ENCODE measurements around the gene TGFB3. TPM values are rescaled to one million over a fixed set of nuclear protein-coding genes. Genes with fewer than 3 reads are reported as not detected.

Gene TGFB3
- total RNA-seq, 2 experiments from 2014 or later, result 8.4 to 11.8 TPM

DNA sequence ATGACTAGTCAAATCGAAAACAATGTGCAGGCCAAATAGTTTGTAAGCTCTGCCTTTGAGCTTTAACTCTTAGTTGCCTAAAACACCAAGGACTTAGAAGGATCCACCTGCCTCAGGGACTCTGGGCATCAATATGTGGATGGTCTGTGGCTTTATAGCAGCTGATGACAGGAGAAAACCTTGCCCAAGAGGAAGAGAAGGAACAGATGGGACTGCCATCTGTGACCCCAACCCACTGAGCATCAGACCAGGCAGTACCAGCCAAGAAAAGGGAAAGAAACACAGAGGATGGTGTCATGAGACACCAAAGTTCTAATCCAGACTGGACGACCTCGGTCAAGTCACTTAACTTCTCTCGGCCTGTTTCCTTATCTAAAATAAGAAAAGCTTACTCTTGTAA lies 12.7 kb downstream of the TGFB3 start:
- ChIA-PET CTCF (interaction anchor here (0.8 kb wide), 1 partner anchor 12 kb away, joined by 3 read pairs; no protein-coding TSS in a partner anchor), POLR2A (no interaction called here)
- Mint-ChIP-seq H3K4me3 (no peak overlapping the region), H3K36me3 (ENCODE audit: low read depth) (peaks cover 48% of the 10 kb centered on the region), H3K9me3 (no peaks in the 10 kb centered on the region), H3K27ac (no peak overlapping the region), H3K4me1 (ENCODE audit: low read depth) (no peaks in the 10 kb centered on the region), H3K27me3 (no peaks in the 10 kb centered on the region)
- Histone ChIP-seq H3K9me3 (ENCODE audit: control insufficient read depth in 1 of 2, insufficient read depth in 1 of 2, low read length in 2 of 2) (no peaks in the 10 kb centered on the region), H3K4me3 (ENCODE audit: low read length) (no peak overlapping the region), H3K4me1 (ENCODE audit: insufficient read depth, low read length) (no peaks in the 10 kb centered on the region), H3K27ac (ENCODE audit: low read depth in 1 of 2, low read length in 2 of 2) (no peak overlapping the region), H3K27me3 (ENCODE audit: control insufficient read depth in 1 of 2, insufficient read depth in 2 of 2, low read length in 2 of 2) (no peaks in the 10 kb centered on the region), H3K36me3 (ENCODE audit: insufficient read depth, low read length) (peaks cover 9% of the 10 kb centered on the region)
- TF ChIP-seq, protein P1, sequence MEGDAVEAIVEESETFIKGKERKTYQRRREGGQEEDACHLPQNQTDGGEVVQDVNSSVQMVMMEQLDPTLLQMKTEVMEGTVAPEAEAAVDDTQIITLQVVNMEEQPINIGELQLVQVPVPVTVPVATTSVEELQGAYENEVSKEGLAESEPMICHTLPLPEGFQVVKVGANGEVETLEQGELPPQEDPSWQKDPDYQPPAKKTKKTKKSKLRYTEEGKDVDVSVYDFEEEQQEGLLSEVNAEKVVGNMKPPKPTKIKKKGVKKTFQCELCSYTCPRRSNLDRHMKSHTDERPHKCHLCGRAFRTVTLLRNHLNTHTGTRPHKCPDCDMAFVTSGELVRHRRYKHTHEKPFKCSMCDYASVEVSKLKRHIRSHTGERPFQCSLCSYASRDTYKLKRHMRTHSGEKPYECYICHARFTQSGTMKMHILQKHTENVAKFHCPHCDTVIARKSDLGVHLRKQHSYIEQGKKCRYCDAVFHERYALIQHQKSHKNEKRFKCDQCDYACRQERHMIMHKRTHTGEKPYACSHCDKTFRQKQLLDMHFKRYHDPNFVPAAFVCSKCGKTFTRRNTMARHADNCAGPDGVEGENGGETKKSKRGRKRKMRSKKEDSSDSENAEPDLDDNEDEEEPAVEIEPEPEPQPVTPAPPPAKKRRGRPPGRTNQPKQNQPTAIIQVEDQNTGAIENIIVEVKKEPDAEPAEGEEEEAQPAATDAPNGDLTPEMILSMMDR (IDR thresholded peaks at IDR 0.05), result no peak
- DNase-seq (no peak), ATAC-seq (ENCODE audit: poor library complexity) (no peak)
- intact Hi-C loops (cut with DNase I, micrococcal nuclease), result no loop called here

- H3K4me1 Mint-ChIP-seq (ENCODE audit: low read depth), result no peaks in the 10 kb centered on the region
- no peak overlapping the region for H3K4me3 ChIP-seq (ENCODE audit: low read length)
- H3K9me3 Mint-ChIP-seq, result no peaks in the 10 kb centered on the region
- no peak overlapping the region for H3K4me3 Mint-ChIP-seq
- POLR2A ChIA-PET, result no interaction called here
- no peaks in the 10 kb centered on the region for H3K27me3 ChIP-seq (ENCODE audit: control insufficient read depth in 1 of 2, insufficient read depth in 2 of 2, low read length in 2 of 2)
- H3K9me3 ChIP-seq (ENCODE audit: control insufficient read depth in 1 of 2, insufficient read depth in 1 of 2, low read length in 2 of 2), result no peaks in the 10 kb centered on the region
- intact Hi-C loops (cut with DNase I, micrococcal nuclease), result no loop called here
- ATAC-seq (ENCODE audit: poor library complexity) (no peak), DNase-seq (no peak)
- CTCF ChIA-PET, result interaction anchor here (0.8 kb wide), 1 partner anchor 11 kb away, joined by 3 read pairs; no protein-coding TSS in a partner anchor
- H3K27me3 Mint-ChIP-seq, result no peaks in the 10 kb centered on the region
- H3K27ac ChIP-seq (ENCODE audit: low read depth in 1 of 2, low read length in 2 of 2), result no peak overlapping the region
- peaks cover 9% of the 10 kb centered on the region for H3K36me3 ChIP-seq (ENCODE audit: insufficient read depth, low read length)
- H3K4me1 ChIP-seq (ENCODE audit: insufficient read depth, low read length), result no peaks in the 10 kb centered on the region
- TF ChIP-seq, protein P1 (IDR thresholded peaks at IDR 0.05), result no peak
- H3K36me3 Mint-ChIP-seq (ENCODE audit: low read depth), result peaks cover 51% of the 10 kb centered on the region
- no peak overlapping the region for H3K27ac Mint-ChIP-seq
Measured at GRCh38 chr14:75968456-75968855, 13.3 kb downstream of the TGFB3 start.

- ChIA-PET CTCF (no interaction called here), POLR2A (no interaction called here)
- no peaks in the 10 kb centered on the region for H3K9me3 Mint-ChIP-seq
- peaks cover 12% of the 10 kb centered on the region for H3K36me3 ChIP-seq (ENCODE audit: insufficient read depth, low read length)
- no peak overlapping the region for H3K4me3 Mint-ChIP-seq
- H3K4me1 ChIP-seq (ENCODE audit: insufficient read depth, low read length), result no peaks in the 10 kb centered on the region
- intact Hi-C loops (cut with DNase I, micrococcal nuclease), result no loop called here
- DNase-seq (no peak), ATAC-seq (ENCODE audit: poor library complexity) (no peak)
- TF ChIP-seq, protein P1 (IDR thresholded peaks at IDR 0.05), result no peak
- no peaks in the 10 kb centered on the region for H3K27me3 ChIP-seq (ENCODE audit: control insufficient read depth in 1 of 2, insufficient read depth in 2 of 2, low read length in 2 of 2)
- no peak overlapping the region for H3K27ac ChIP-seq (ENCODE audit: low read depth in 1 of 2, low read length in 2 of 2)
- no peak overlapping the region for H3K27ac Mint-ChIP-seq
- H3K9me3 ChIP-seq (ENCODE audit: control insufficient read depth in 1 of 2, insufficient read depth in 1 of 2, low read length in 2 of 2), result no peaks in the 10 kb centered on the region
- H3K27me3 Mint-ChIP-seq, result no peaks in the 10 kb centered on the region
- H3K4me3 ChIP-seq (ENCODE audit: low read length), result no peak overlapping the region
- H3K36me3 Mint-ChIP-seq (ENCODE audit: low read depth), result peaks cover 53% of the 10 kb centered on the region
- H3K4me1 Mint-ChIP-seq (ENCODE audit: low read depth), result no peaks in the 10 kb centered on the region
Measured at GRCh38 chr14:75967866-75968265, 13.9 kb downstream of the TGFB3 start.
